Subcutaneous abdominal adipose tissue (tissue), 5 donors: Measurements from ENCODE around the gene PPFIA2.

Source experiments
- H3K27ac ChIP-seq: one replicate; pipeline ENCODE4 v1.7.0; 2013; ENCODE audit warnings: low read depth, mild to moderate bottlenecking, inconsistent platforms, low read length, moderate library complexity
- H3K27me3 ChIP-seq, 5 donors: one replicate each; pipeline ENCODE4 v1.7.0; 2013; ENCODE audit warnings: low read length in 5 of 5, inconsistent platforms in 1 of 5; ENCODE audit not compliant: control insufficient read depth in 5 of 5, insufficient read depth in 4 of 5
- H3K36me3 ChIP-seq, 5 donors: one replicate each; pipeline ENCODE4 v1.7.0; 2013; ENCODE audit warnings: low read length in 5 of 5; ENCODE audit not compliant: control insufficient read depth in 5 of 5, insufficient read depth in 5 of 5
- H3K4me1 ChIP-seq, 5 donors: one replicate each; pipeline ENCODE4 v1.7.0; 2013; ENCODE audit warnings: low read length in 5 of 5, mild to moderate bottlenecking in 3 of 5, moderate library complexity in 1 of 5; ENCODE audit not compliant: control insufficient read depth in 5 of 5, insufficient read depth in 5 of 5
- H3K4me3 ChIP-seq, 5 donors: one replicate each; pipeline ENCODE4 v1.7.0; 2013; ENCODE audit warnings: low read length in 5 of 5, low read depth in 1 of 5
- H3K9ac ChIP-seq, 5 donors: one replicate each; pipeline ENCODE4 v1.7.0; 2013; ENCODE audit warnings: low read length in 5 of 5, mild to moderate bottlenecking in 4 of 5, moderate library complexity in 3 of 5
- H3K9me3 ChIP-seq, 5 donors: one replicate each; pipeline ENCODE4 v1.7.0; 2013; ENCODE audit warnings: low read length in 5 of 5; ENCODE audit not compliant: control insufficient read depth in 5 of 5
- donor health status: healthy.
- donor health status: healthy.
- donor health status: healthy.
- donor health status: healthy.
- donor health status: healthy.

PPFIA2 gene

GRCh38 chr12:81414441-81414840 is 344.7 kb downstream of the PPFIA2 start:
- Histone ChIP-seq H3K9ac (no peak overlapping the region), H3K4me3 (no peak overlapping the region), H3K4me1 (no peaks in the 10 kb centered on the region), H3K36me3 (no peaks in the 10 kb centered on the region), H3K9me3 (peaks cover 0 to 2% (median 0%) of the 10 kb centered on the region in 5 donors), H3K27ac (no peak overlapping the region), H3K27me3 (no peaks in the 10 kb centered on the region)

- H3K4me3 ChIP-seq: no peak overlapping the region
- H3K27ac ChIP-seq: no peak overlapping the region
- no peaks in the 10 kb centered on the region for H3K4me1 ChIP-seq
- H3K36me3 ChIP-seq: no peaks in the 10 kb centered on the region
- no peak overlapping the region for H3K9ac ChIP-seq
- peaks cover 0 to 2% (median 0%) of the 10 kb centered on the region in 5 donors for H3K9me3 ChIP-seq
- H3K27me3 ChIP-seq: no peaks in the 10 kb centered on the region
Measured at GRCh38 chr12:81412940-81413339, 346.2 kb downstream of the PPFIA2 start.

- Histone ChIP-seq H3K9ac (no peak overlapping the region), H3K36me3 (no peaks in the 10 kb centered on the region), H3K27ac (no peak overlapping the region), H3K9me3 (no peaks in the 10 kb centered on the region), H3K27me3 (no peaks in the 10 kb centered on the region), H3K4me1 (no peaks in the 10 kb centered on the region), H3K4me3 (no peak overlapping the region)
Measured at GRCh38 chr12:81403348-81403747, 355.8 kb downstream of the PPFIA2 start.

GRCh38 chr12:81401241-81401640 is 357.9 kb downstream of the PPFIA2 start:
- peaks cover 0 to 3% (median 0%) of the 10 kb centered on the region in 5 donors for H3K4me1 ChIP-seq
- H3K9ac ChIP-seq: no peak overlapping the region
- no peaks in the 10 kb centered on the region for H3K9me3 ChIP-seq
- no peak overlapping the region for H3K27ac ChIP-seq
- no peaks in the 10 kb centered on the region for H3K27me3 ChIP-seq
- no peaks in the 10 kb centered on the region for H3K36me3 ChIP-seq
- H3K4me3 ChIP-seq: no peak overlapping the region

GRCh38 chr12:81400024-81400423 is 359.1 kb downstream of the PPFIA2 start:
- Histone ChIP-seq H3K9ac (no peak overlapping the region), H3K4me3 (no peak overlapping the region), H3K27ac (no peak overlapping the region), H3K27me3 (no peaks in the 10 kb centered on the region), H3K4me1 (peaks cover 0 to 3% (median 0%) of the 10 kb centered on the region in 5 donors), H3K9me3 (no peaks in the 10 kb centered on the region), H3K36me3 (no peaks in the 10 kb centered on the region)

- Histone ChIP-seq H3K27ac (no peak overlapping the region), H3K4me3 (no peak overlapping the region), H3K9ac (no peak overlapping the region), H3K9me3 (no peaks in the 10 kb centered on the region), H3K36me3 (no peaks in the 10 kb centered on the region), H3K27me3 (no peaks in the 10 kb centered on the region), H3K4me1 (peaks cover 0 to 3% (median 0%) of the 10 kb centered on the region in 5 donors)
Measured at GRCh38 chr12:81395431-81395830, 363.7 kb downstream of the PPFIA2 start.

GRCh38 chr12:81389550-81390099 is 369.5 kb downstream of the PPFIA2 start:
- H3K4me3 ChIP-seq: no peak overlapping the region
- no peak overlapping the region for H3K27ac ChIP-seq
- H3K27me3 ChIP-seq: no peaks in the 10 kb centered on the region
- peaks cover 0 to 7% (median 0%) of the 10 kb centered on the region in 5 donors for H3K9me3 ChIP-seq
- H3K4me1 ChIP-seq: no peaks in the 10 kb centered on the region
- H3K9ac ChIP-seq: no peak overlapping the region
- H3K36me3 ChIP-seq: no peaks in the 10 kb centered on the region

GRCh38 chr12:81386101-81386500 is 373.0 kb downstream of the PPFIA2 start:
- Histone ChIP-seq H3K27me3 (no peaks in the 10 kb centered on the region), H3K4me1 (no peaks in the 10 kb centered on the region), H3K9ac (no peak overlapping the region), H3K4me3 (no peak overlapping the region), H3K36me3 (no peaks in the 10 kb centered on the region), H3K9me3 (peaks cover 0 to 7% (median 0%) of the 10 kb centered on the region in 5 donors), H3K27ac (no peak overlapping the region)

- no peak overlapping the region for H3K4me3 ChIP-seq
- no peak overlapping the region for H3K9ac ChIP-seq
- no peaks in the 10 kb centered on the region for H3K4me1 ChIP-seq
- H3K27me3 ChIP-seq: no peaks in the 10 kb centered on the region
- H3K27ac ChIP-seq: no peak overlapping the region
- H3K9me3 ChIP-seq: no peaks in the 10 kb centered on the region
- H3K36me3 ChIP-seq: no peaks in the 10 kb centered on the region
Measured at GRCh38 chr12:81381951-81382350, 377.2 kb downstream of the PPFIA2 start.

- no peaks in the 10 kb centered on the region for H3K9me3 ChIP-seq
Measured at GRCh38 chr12:81378601-81379285, 380.4 kb downstream of the PPFIA2 start.

More at GRCh38 chr12:81378601-81379285, 380.4 kb downstream of the PPFIA2 start:
- Histone ChIP-seq H3K27ac (no peak overlapping the region), H3K4me3 (no peak overlapping the region), H3K9ac (no peak overlapping the region), H3K36me3 (no peaks in the 10 kb centered on the region), H3K27me3 (no peaks in the 10 kb centered on the region), H3K4me1 (no peaks in the 10 kb centered on the region)
